BJ (cell line): ENCODE measurements around the gene MARK3. TPM values are rescaled to one million over a fixed set of nuclear protein-coding genes. Genes with fewer than 3 reads are reported as not detected.

Experiments
- CTCF ChIA-PET: fragments of 350-600 bp; formaldehyde crosslinking; extraction: SDS; loops from one replicate; lab custom pipeline; 2021; ENCODE audit warnings: antibody characterized with exemption, inconsistent platforms; lab: Yijun Ruan, JAX
- POLR2A ChIA-PET: fragments of 300-600 bp; sonication (Branson Sonifier 250); formaldehyde crosslinking; extraction: SDS; loops from one replicate; lab custom pipeline; 2021; ENCODE audit warnings: antibody characterized with exemption; lab: Charles Lee
- DNase-seq: peaks from one replicate; pipeline ENCODE4 v3.0.0-alpha.2; 2011; ENCODE audit warnings: low read depth
- H3K27me3 ChIP-seq: 2 replicates; pipeline ENCODE4 v1.6.0; 2011; ENCODE audit warnings: low read length; ENCODE audit not compliant: control insufficient read depth, insufficient read depth
- H3K36me3 ChIP-seq: 2 replicates; pipeline ENCODE4 v1.5.1; 2011; ENCODE audit warnings: low read length; ENCODE audit not compliant: control insufficient read depth, insufficient read depth
- H3K4me3 ChIP-seq: 2 replicates; pipeline ENCODE4 v1.5.1; 2011; ENCODE audit warnings: low read depth, mild to moderate bottlenecking, control low read depth, low read length
- CTCF ChIP-seq: IDR thresholded peaks from 2 replicates; pipeline ENCODE4 v1.5.1; 2011; ENCODE audit warnings: low read depth, mild to moderate bottlenecking, control low read depth, inconsistent platforms, low read length, moderate library complexity; ENCODE audit not compliant: insufficient read depth
- polyA plus RNA-seq: library from polyadenylated mRNA; depleted of rRNA; stranded (reverse); fragments of >200 nt; gene quantifications from 2 replicates; pipeline ENCODE4 v1.2.3, GENCODE V29; 2011

MARK3 gene
- polyA plus RNA-seq, 1 experiment: 73.9 TPM

- TF ChIP-seq CTCF: no peak
- peaks cover 11% of the 10 kb centered on the region for H3K36me3 ChIP-seq
- CTCF ChIA-PET: interaction anchor here (0.7 to 1.0 kb wide), 3 partner anchors 13 to 155 kb away, joined by 3 to 4 read pairs (median 3); partner anchors contain the start of gene EIF5
Measured at GRCh38 chr14:103488960-103489359, 103.7 kb downstream of the MARK3 start.

GRCh38 chr14:103489621-103490020, 104.4 kb downstream of the MARK3 start:
- Histone ChIP-seq H3K36me3 (peaks cover 11% of the 10 kb centered on the region), H3K4me3 (no peak overlapping the region), H3K27me3 (no peaks in the 10 kb centered on the region)
- no peak for DNase-seq
- no peak for TF ChIP-seq CTCF
- POLR2A ChIA-PET: no interaction called here
- CTCF ChIA-PET: interaction anchor here (0.7 kb wide), 1 partner anchor 12 kb away, joined by 3 read pairs; no protein-coding TSS in a partner anchor

More at GRCh38 chr14:103488960-103489359, 103.7 kb downstream of the MARK3 start:
- no peaks in the 10 kb centered on the region for H3K27me3 ChIP-seq
- no peak overlapping the region for H3K4me3 ChIP-seq
- POLR2A ChIA-PET: no interaction called here
- DNase-seq: peak; percentile 14

GRCh38 chr14:103491691-103492090, 106.5 kb downstream of the MARK3 start:
- POLR2A ChIA-PET: no interaction called here
- DNase-seq: no peak
- Histone ChIP-seq H3K36me3 (peaks cover 17% of the 10 kb centered on the region), H3K27me3 (no peaks in the 10 kb centered on the region), H3K4me3 (no peak overlapping the region)
- TF ChIP-seq CTCF: no peak
- CTCF ChIA-PET: interaction anchor here (0.6 to 1.6 kb wide), 2 partner anchors 8 to 10 kb away, joined by 3 to 6 read pairs; no protein-coding TSS in a partner anchor

GRCh38 chr14:103492156-103492925, 107.1 kb downstream of the MARK3 start:
- H3K36me3 ChIP-seq: peaks cover 15% of the 10 kb centered on the region
- TF ChIP-seq CTCF: no peak
- no peak for DNase-seq
- H3K4me3 ChIP-seq: no peak overlapping the region
- ChIA-PET POLR2A (no interaction called here), CTCF (interaction anchor here (0.6 to 1.6 kb wide), 2 partner anchors 8 to 9 kb away, joined by 3 to 6 read pairs; no protein-coding TSS in a partner anchor)
- no peaks in the 10 kb centered on the region for H3K27me3 ChIP-seq

GRCh38 chr14:103495854-103496253, 110.6 kb downstream of the MARK3 start:
- Histone ChIP-seq H3K36me3 (peaks cover 19% of the 10 kb centered on the region), H3K27me3 (no peaks in the 10 kb centered on the region), H3K4me3 (no peak overlapping the region)
- TF ChIP-seq CTCF: no peak
- ChIA-PET POLR2A (no interaction called here), CTCF (interaction anchor here (1.3 kb wide), 2 partner anchors 23 to 89 kb away, joined by 3 to 4 read pairs; no protein-coding TSS in a partner anchor)
- no peak for DNase-seq
